SW480 (cell line): ENCODE measurements around the gene DPYD.

Experiments used
- DNase-seq: peaks from one replicate; pipeline ENCODE4 v3.0.0-alpha.2; 2016; ENCODE audit warnings: low spot score

The DPYD gene

GRCh38 chr1:97837161-97837560, 83.7 kb downstream of the DPYD start:
- no peak for DNase-seq

GRCh38 chr1:97834899-97835298, 85.9 kb downstream of the DPYD start:
- no peak for DNase-seq

- DNase-seq = no peak
Measured at GRCh38 chr1:97833881-97834280, 87.0 kb downstream of the DPYD start.

- DNase-seq = no peak
Measured at GRCh38 chr1:97832481-97832880, 88.4 kb downstream of the DPYD start.

- DNase-seq = no peak
Measured at GRCh38 chr1:97827887-97828286, 92.9 kb downstream of the DPYD start.

- no peak for DNase-seq
Measured at GRCh38 chr1:97826820-97827219, 94.0 kb downstream of the DPYD start.

- DNase-seq = no peak
Measured at GRCh38 chr1:97824624-97825023, 96.2 kb downstream of the DPYD start.

GRCh38 chr1:97824200-97824599, 96.6 kb downstream of the DPYD start:
- no peak for DNase-seq

GRCh38 chr1:97820470-97821188, 100.2 kb downstream of the DPYD start:
- DNase-seq = peak; percentile 31

- DNase-seq = no peak
Measured at GRCh38 chr1:97816927-97817326, 103.9 kb downstream of the DPYD start.

- no peak for DNase-seq
Measured at GRCh38 chr1:97814804-97815203, 106.0 kb downstream of the DPYD start.

- DNase-seq = no peak
Measured at GRCh38 chr1:97814121-97814520, 106.7 kb downstream of the DPYD start.

- no peak for DNase-seq
Measured at GRCh38 chr1:97812076-97812475, 108.8 kb downstream of the DPYD start.

- DNase-seq = no peak
Measured at GRCh38 chr1:97806996-97807520, 113.8 kb downstream of the DPYD start.

- no peak for DNase-seq
Measured at GRCh38 chr1:97806326-97806725, 114.5 kb downstream of the DPYD start.

- no peak for DNase-seq
Measured at GRCh38 chr1:97805093-97805492, 115.7 kb downstream of the DPYD start.

- no peak for DNase-seq
Measured at GRCh38 chr1:97803026-97803425, 117.8 kb downstream of the DPYD start.

GRCh38 chr1:97802011-97802410, 118.8 kb downstream of the DPYD start:
- DNase-seq = no peak

- DNase-seq = no peak
Measured at GRCh38 chr1:97797403-97798183, 123.2 kb downstream of the DPYD start.

- no peak for DNase-seq
Measured at GRCh38 chr1:97796711-97797110, 124.1 kb downstream of the DPYD start.

GRCh38 chr1:97792655-97793054, 128.2 kb downstream of the DPYD start:
- DNase-seq = no peak

GRCh38 chr1:97791251-97791650, 129.6 kb downstream of the DPYD start:
- DNase-seq = no peak

- DNase-seq = no peak
Measured at GRCh38 chr1:97787231-97787630, 133.6 kb downstream of the DPYD start.
